HG03280 (cell line): ENCODE data around the gene RBPMS2.

Source experiments
- ATAC-seq: cut with Tn5 transposase; IDR thresholded peaks from one replicate; pipeline ENCODE4 v1.9.1; 2021; ENCODE audit warnings: mild to moderate bottlenecking, moderate library complexity; ENCODE audit not compliant: unreplicated experiment

RBPMS2 gene

DNA sequence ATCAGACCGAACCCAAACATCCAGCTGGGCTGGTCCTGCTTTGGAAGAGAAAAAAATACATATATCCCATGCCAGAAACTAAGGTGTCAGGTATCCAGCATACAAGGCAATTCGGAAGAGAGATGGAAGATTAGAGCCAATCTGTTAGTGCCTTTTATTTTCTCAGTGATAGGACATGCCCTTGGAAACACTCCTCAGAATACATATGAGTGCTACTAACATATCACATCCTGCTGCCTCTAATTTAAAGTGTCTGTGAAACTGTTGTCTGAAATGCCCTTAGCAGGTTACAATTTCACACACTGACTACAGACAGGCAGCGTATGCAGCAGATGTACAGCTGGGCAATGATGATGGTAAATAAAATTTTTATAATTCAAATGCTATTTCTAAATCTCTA, 78.9 kb downstream of the RBPMS2 start:
- ATAC-seq, result no peak

DNA sequence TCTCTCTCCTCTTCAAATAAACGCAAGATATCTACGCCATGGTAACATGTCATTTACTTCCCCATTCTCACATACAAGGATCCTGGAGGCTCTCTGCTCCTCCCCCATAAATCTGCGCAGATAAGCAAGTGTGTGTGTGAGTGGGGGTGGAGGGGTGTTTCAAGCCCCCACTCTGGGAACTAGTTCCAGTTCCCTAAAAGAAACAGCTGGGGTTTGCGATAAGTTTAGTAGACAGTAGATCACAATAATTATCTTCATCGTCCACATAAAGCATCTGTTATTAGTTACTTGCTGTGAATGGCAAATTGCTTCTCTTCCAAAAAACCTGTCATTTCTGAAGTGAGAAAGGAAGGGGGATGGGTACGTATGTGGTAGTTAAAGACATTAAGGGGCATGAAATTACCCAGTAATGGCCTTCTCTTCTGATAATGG, 79.8 kb downstream of the RBPMS2 start:
- no peak for ATAC-seq

DNA sequence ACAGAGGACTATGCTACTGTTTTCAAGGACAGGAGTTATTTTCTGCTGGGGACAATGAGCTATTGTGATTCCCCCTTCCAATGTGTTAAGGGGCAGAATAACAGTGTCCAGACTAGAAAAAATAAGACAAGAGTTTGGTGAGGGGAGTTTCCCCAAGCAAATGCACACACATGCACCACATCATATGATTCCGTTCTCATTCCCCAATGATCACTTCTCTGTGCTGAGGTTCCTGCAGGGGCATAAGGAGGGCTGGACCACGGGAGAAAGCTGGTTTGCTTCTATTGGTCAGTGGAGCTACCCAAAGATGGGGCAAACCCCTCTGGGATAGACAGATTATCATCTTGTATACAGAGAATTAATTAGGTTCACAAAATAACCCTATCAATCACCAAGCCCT, 80.6 kb downstream of the RBPMS2 start:
- ATAC-seq, result no peak

DNA sequence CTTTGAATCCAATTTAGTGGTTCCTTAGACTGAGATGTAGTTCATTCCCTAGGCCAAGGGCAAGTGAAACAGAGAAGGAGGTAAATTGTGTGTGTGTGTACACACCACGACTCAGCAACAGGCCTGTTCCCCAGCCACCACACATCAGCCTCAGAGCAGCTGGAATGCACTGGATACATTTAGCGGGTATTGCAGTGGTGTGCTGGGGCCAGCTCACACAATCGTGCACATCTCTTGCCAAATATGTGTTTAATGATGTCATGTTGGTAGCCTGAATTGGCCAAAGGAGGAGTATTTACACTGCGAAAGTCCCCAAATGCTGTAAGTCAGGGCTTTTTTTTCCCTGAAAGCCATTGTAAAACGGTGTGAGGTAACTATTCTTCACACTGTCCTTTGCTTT, 82.3 kb downstream of the RBPMS2 start:
- ATAC-seq, result no peak

DNA sequence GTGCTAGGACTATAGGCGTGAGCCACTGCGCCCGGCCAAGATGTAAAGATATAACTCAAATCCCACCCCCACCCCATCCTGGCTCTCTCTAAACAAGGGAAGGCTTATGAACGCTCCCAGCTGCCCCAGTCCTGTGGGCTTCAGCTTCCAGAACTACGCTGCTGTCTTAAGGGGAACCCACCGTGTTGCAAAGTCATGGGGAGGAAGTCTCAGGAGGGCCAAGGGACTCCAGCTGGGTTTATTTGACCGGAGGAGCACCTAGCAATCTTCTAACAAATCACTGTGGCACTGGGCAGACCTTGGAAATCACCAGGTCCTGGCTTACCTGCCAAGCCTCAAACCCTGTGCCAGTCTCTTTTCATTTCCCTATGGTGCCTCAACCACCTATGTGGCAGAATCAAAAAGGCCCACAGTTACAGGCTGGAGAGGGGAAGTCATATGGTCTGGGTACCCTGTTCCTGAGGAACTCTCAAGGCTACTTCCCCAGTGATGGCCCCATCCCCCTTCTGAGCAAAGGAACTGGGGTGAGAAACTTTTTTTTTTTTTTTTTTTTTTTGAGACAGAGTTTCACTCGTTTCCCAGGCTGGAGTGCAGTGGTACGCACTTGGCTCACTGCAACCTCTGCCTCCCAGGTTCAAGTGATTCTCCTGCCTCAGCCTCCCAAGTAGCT, 83.4 kb downstream of the RBPMS2 start:
- no peak for ATAC-seq

DNA sequence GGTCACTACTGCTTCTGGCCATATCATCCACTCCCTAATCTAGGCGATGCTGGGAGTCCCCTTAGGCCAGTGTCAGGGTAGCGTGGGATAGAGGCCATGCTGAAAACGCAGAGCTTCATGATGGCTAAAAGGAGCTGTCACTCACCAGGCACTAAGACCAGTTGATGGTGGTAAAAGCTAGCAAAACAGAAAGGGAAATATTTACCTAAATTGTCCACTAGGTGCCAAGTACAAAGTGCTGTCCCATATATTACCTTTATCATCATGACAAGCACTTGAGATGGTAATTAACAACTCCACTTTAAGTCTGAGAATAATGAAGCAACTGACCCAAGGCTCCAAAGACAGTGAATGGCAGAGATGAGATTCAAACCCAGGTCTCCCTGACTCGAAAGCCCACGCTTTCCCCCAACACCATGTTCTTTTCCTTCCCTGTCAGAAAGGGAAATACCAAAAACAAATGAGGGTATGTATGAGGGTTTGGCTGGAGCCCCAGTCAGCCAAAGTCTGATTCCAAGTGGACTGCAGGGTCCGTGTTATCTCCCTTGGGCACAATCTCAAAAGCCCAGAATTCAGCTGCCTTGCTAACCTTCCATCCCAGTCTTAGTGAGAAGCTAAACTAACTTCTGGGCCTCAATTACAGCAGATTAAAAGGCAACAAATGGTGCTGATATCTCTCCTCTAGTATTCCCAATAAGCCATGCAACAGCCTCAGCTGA, 84.7 kb downstream of the RBPMS2 start:
- ATAC-seq, result no peak

DNA sequence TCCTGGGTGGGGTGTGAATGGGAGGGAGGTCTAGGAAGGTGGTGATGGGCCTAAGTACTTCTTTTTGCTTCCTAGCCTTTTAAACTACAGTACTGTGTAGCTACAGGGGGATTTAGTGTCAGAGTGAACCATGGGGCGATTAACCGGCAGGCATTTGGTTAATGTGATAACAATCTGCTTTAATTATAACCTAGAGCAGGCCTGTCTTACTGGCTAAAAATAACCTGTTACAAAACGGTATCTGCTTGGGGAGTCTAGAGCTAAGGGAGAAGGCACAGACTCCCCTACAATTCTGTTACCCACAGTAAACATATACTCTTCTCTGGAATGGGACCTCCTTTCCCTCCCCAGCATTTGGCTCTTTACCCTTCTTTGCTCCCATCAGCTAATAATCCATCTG, 85.4 kb downstream of the RBPMS2 start:
- no peak for ATAC-seq
